Astrocyte of the spinal cord (primary cell): Measurements from ENCODE around the gene TES.
A peak's percentile ranks its signal among the peaks of the same experiment; 100 is the strongest.

ENCODE experiments used
- DNase-seq: peaks from one replicate; pipeline ENCODE4 v3.0.0; 2011; ENCODE audit warnings: low read depth, low spot score
- H3K4me3 ChIP-seq: 2 replicates; pipeline ENCODE4 v1.5.1; 2011; ENCODE audit warnings: low read depth, mild to moderate bottlenecking, low read length, moderate library complexity
- CTCF ChIP-seq: IDR thresholded peaks from 2 replicates; pipeline ENCODE4 v1.5.1; 2012; ENCODE audit warnings: low read depth, mild to moderate bottlenecking, low read length, inconsistent platforms
- in situ Hi-C: cut with HindIII; loops from 2 replicates; pipeline ENCODE4 v1.10.0; 2017; ENCODE audit warnings: low sequenced_read_pairs

TES gene

GRCh38 chr7:116257156-116257555 is 46.8 kb downstream of the TES start:
- no peak overlapping the region for H3K4me3 ChIP-seq
- no peak for TF ChIP-seq CTCF
- no peak for DNase-seq
- in situ Hi-C loops, result no loop called here

GRCh38 chr7:116258734-116259133 is 48.4 kb downstream of the TES start:
- peak; percentile 68 for TF ChIP-seq CTCF
- peak; percentile 80 for DNase-seq
- in situ Hi-C loops, result no loop called here
- no peak overlapping the region for H3K4me3 ChIP-seq

- no peak overlapping the region for H3K4me3 ChIP-seq
- DNase-seq, result no peak
- no peak for TF ChIP-seq CTCF
- in situ Hi-C loops, result no loop called here
Measured at GRCh38 chr7:116259156-116259870, 49.0 kb downstream of the TES start.

- DNase-seq, result peak; percentile 77
- H3K4me3 ChIP-seq, result no peak overlapping the region
- in situ Hi-C loops, result no loop called here
- TF ChIP-seq CTCF, result no peak
Measured at GRCh38 chr7:116259871-116260440, 49.6 kb downstream of the TES start.

- in situ Hi-C loops, result no loop called here
- TF ChIP-seq CTCF, result no peak
- DNase-seq, result no peak
- no peak overlapping the region for H3K4me3 ChIP-seq
Measured at GRCh38 chr7:116261904-116262303, 51.6 kb downstream of the TES start.

- in situ Hi-C loops, result no loop called here
- no peak overlapping the region for H3K4me3 ChIP-seq
- DNase-seq, result no peak
- no peak for TF ChIP-seq CTCF
Measured at GRCh38 chr7:116265881-116266280, 55.5 kb downstream of the TES start.
